Ramos (cell line): ENCODE data around the gene RNF212B.

Experiments used
- in situ Hi-C: fragments of 300-500 bp; cut with MboI; formaldehyde crosslinking; loops from one replicate; pipeline ENCODE4 v1.14.3; 2022; ENCODE audit warnings: low sequenced_read_pairs; ENCODE audit not compliant: unreplicated experiment

RNF212B gene

DNA sequence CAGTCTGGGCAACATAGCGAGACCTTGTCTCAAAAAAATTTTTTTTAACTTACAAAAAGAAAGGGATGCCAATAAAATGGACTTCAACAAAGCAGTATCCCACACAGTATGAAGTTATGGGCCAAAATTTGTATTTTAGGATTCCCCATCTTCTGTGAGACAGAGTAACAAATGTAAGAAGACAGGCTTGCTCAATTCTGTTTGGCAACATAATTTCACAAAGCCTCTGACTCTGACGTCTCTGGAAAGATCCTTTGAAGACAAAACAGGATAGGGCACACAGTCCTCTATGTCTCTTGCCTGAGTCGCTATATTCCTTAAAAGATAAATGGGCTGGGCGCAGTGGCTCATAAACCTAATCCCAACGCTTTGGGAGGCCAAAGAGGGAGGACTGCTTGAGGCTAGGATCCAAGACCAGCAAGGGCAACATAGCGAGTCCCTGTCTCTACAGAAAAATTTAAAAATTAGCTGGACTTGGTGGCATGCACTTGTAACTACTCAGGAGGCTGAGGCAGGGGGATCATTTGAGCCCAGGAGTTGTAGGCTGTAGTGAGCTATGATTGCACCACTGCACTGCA is 49.3 kb downstream of the RNF212B start:
- in situ Hi-C loops, result no loop called here

DNA sequence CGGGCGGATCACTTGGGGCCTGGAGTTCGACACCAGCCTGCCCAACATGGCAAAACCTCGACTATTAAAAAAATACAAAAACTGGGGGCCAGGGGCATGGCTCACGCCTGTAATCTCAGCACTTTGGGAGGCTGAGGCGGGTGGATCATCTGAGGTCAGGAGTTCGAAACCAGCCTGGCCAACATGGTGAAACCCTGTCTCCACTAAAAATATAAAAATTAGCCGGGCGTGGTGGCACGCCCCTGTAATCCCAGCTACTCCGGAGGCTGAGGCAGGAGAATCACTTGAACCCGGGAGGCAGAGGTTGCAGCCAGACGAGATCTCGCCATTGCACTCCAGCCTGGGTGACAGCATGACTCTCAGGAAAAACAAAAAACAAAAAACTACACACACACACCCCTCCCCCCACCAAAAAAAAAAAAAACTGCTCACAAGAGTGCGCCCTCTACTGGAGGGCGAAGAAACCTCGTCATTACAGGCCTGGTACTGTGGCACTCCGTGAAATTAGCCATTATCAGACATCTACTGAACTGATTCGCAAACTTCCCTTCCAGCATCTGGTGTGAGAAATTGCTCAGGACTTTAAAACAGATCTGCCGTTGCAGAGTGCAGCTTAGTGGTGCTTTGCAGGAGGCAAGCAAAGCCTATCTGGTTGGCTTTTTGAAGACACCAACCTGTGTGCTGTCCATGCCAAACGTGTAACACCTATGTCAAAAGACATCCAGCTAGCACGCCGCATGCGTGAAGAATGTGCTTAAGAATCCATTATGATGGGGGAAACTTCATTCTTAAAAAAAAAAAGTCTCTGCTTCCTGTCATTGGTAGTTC is 57.2 kb downstream of the RNF212B start:
- in situ Hi-C loops, result no loop called here

DNA sequence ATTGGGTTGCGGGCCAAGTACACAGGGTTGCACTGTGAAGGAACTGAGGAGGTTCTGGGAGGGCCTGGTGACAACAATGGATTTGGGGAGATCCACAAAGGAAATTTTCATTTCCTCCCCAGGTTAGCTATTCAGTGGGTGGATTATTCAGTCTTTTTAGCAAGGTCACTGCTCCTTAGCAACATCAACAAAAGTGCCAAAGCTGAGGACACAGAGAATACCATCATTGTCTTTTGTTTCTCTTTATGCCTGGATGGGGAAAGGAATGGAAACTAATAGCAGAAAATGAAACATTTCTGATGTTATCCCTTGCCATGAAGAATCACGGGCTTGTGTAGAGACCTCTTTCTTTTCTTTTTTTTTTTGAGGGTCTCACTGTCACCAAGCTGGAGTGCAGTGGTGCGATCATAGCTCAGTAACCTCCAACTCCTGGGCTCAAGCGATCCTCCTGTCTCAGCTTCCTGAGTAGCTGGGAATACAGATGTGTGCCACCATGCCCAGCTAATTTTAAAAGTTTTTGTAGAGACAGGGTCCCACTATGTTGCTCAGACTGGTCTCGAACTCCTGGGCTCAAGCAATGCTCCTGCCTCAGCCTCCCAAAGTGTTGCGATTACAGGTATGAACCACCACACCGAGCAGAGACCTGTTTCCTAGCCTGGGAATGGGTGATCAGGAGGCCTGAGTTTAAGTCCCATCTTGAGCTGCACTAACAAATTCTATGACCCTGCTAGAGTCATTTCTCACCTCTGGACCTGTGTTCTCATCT is 58.5 kb downstream of the RNF212B start:
- in situ Hi-C loops, result no loop called here

DNA sequence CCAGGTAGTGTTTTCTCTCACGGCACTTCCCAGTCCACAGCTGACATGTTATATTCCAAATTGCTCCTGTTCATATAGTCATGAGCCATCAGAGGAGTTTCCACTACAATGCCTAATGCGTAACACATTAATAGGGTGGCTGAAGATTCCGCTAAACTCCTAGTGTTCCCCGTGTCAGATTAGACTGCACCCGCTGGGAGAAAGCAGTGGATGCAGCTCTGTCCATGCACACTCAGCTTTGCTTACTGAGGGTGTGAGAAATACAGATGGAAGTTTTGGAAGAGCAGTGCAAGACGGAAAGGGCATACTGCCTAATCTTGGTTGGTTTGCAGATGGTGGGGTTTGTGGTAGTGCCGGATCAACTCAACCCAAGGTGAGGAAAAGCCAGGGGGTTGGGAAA is 59.4 kb downstream of the RNF212B start:
- in situ Hi-C loops, result no loop called here

DNA sequence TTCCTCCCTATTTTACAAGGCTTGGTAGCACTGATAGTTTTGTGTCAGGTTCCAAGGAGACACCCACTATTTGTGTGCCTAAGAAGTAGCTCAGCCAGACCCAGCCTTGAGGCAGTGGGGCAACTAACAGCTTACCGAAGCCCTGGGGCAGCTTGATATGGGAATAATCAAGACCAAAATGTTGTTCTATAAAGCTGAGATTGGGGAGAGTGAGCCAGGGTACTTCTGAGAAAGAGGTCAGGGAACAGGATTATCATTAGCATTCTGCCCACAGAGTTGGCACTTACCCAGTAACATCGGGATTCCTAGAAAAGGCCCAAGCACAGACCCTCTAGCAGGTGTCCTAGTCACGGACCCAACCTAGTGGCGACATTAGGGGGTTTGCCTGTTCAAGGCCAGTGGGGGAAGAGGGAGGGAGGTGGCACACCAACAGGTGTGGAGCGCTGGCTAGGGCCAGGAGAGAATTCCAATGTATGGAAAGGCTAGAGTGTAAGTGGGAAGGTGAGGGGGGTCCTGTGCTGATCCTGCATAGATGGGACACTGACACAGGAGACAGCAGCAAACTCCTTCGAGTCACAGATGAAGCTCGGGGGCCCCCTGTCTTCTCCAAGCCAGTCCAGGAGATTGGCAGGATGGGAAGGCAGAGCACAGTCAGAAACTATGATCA is 60.0 kb downstream of the RNF212B start:
- in situ Hi-C loops, result no loop called here

DNA sequence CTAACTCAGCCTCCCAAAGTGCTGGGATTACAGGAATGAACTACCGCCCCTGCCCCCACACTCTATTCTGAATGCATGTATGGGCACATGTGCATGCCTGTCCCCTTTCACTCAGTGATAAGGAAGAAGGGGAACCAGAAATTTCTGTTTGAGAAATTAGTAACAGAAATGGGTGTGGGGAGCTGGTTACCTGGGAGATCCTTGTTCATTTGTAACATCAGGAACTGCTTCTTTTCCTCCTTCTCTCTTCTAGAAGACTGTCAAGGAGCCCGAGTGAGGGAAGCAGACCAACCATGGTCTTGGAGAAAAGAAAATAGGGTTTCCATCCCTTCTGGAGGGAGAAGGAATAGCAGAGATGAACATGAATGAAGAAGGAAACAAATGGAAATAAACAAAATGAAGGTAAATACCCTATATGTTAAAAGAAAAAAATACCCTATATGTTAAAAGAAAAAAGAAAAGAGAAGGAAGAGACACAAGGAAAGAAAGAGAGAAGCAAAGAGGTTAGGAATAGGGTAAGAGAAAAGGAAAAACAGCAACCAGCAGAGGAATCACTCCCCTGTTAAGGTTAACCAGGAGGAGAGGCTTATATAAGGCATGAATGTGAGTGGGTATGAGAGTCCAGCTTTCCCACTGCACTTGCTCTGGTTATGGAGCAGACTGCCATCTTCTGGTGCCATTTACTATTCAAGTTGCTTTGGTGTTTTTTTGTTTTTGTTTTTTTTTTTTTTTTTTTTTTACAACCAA is 61.6 kb downstream of the RNF212B start:
- in situ Hi-C loops, result no loop called here

DNA sequence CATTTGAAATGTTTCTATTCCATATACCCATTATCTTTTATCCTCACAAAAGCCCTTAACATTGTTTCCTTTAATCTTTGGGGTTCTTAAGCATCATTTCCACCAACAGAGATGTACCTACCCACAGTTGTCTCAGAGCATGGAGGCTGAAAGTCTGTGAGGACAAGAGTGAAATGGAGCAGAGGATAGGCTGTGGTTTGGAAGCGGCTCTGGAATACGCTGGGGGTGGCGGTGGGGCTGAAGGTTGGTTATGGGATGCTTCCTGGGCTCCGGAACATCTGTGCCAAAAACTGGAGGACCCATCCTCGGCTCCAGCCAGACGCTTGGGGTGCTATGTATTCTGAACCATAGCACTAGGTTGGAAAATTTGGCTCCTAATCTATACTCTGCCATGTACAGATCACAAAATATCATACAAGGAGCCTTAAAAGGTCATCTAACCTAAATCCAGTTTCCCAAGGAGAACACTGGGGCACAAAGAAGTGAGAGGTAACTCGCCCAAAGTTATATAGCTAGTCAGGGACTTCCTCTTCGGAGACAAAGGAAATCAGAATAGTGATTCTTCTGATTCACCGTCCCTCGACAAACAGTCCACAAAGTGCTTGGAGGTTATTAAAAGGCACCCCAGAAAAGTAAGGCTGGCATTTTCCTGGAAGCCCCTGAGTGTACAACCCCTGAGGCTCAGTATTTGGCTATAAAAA is 62.4 kb downstream of the RNF212B start:
- in situ Hi-C loops, result loop anchor here (10.0 to 25.0 kb wide), 2 partner anchors 265 to 862 kb away; partner anchors contain the start of genes AP1G2, IRF9 and REC8

DNA sequence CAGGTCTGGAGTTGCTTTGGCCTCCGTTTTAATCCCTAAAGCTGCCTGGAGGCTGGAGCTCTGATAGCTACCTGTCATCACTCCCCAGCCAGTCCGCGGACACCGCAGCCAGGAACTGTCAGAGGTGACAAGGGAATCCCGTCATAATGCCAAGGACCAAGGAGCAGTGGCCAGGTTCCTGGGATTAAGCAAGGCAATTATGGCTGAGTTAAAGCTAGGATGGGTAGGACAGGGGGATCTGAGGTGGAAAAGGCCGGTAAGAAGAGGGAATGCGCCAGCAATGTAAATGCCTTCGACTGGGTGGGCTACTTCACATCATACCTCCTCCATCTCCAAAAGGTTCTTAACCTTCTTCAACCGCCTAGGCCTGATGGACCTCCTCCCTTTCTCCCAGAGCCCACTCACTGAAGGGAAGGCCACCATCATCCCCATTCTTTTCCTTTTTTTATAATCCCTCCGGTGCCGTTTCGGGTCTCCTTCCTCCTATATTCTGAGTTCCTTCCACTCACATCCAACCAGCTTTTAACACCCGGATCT is 63.0 kb downstream of the RNF212B start:
- in situ Hi-C loops, result loop anchor here (10.0 to 25.0 kb wide), 2 partner anchors 264 to 862 kb away; partner anchors contain the start of genes AP1G2, IRF9 and REC8

DNA sequence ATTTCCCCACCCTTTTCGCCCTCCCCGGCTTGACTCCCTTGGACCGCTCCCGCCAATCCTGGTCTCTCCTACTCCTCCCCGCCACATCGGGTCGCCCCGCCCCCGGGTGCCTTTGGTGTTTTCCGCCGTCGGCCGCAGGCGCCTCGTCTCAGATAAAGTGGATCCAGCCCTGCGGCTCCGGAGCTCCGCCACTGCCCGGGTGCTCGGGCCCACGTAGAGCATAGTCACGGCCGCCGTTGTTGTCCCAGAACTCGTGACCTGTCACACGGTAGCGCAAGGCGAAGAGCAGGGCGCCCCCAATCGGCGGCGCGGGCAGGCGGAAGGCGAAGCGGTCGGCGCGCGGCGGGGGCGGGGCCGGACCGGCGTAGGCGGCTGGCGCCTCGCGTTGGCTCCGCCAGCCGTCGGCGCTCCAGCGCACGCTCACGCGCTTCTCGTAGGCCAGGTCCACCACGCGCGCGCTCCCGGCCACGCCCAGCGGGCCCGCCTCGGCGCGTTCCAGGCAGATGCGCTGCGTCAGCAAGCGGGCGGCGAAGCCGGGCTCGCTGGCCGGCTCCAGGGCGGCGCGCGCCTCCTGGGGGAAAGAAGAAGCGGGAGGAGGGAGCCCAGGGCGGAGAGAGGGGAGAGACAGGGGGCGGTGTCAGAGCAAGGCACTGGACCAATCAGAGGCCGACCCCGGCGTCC is 63.7 kb downstream of the RNF212B start:
- in situ Hi-C loops, result loop anchor here (10.0 to 25.0 kb wide), 2 partner anchors 263 to 861 kb away; partner anchors contain the start of genes AP1G2, IRF9 and REC8

DNA sequence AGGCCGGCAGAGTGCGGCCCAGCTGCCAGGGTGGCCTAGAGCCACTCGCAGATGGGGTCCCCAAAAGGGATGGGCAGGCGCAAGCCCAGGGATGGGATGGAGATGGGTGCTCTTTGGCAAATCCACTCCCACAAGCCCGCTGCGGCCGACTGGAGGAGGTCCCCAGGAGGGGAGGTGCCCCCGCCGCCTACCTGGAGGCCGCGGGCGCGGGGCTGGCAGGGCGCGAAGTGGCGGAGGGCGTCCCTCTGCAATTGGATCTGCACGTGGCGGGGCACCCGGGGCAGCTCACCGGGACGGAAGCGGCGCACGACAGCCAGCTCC is 64.2 kb downstream of the RNF212B start:
- in situ Hi-C loops, result loop anchor here (10.0 to 25.0 kb wide), 2 partner anchors 263 to 860 kb away; partner anchors contain the start of genes AP1G2, IRF9 and REC8

DNA sequence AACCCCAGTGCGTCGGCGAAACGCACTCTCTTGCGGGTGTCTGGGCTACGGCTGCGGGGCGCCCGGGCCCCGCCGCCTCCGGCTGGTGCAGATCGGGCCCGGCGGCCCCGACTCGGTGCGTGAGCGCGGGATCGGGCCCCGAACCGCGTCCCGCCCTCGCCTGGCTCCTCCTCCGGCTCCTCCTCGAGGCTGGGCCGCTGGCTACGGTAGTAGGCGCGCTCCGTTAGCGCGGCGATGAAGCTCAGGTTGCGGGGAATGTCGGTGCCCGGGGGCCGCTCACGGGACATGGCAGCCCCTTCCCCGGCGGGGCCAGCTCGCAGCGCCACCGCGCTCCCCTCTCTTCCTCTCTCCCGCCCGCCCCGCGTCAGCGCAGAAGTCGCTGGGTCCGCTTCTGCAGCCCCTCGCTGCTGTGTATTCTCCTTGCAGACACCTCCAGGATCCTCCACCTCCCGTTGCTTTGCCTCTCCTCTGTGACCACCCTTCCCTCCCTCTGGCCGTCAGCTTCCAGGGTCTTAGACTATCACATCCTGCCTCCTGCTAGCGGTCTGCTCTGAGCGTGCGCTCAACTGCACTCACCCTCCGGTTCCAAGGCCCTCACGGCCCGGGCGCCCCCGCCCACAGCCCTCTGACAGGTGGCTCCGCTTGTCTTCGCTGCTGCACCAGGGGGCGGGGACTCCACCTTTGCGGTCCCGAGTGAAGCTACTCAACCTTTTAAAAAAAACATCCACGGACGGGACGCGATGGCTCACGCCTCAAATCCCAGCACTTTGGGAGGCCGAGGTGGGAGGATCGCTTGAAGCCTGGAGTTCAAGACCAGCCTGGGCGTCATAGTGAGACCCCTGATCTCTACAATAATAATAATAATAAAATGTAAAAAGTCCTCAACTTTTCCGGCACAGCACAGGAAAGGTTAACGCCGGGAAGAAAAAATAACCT is 64.8 kb downstream of the RNF212B start, which contains the start of gene PPP1R3E:
PPP1R3E (minus strand) TSS at position 570 of the 936 bp plus-strand sequence; CDS start at position 287, 283 bp downstream.
- in situ Hi-C loops, result loop anchor here (10.0 to 25.0 kb wide), 2 partner anchors 262 to 860 kb away; partner anchors contain the start of genes AP1G2, IRF9 and REC8

DNA sequence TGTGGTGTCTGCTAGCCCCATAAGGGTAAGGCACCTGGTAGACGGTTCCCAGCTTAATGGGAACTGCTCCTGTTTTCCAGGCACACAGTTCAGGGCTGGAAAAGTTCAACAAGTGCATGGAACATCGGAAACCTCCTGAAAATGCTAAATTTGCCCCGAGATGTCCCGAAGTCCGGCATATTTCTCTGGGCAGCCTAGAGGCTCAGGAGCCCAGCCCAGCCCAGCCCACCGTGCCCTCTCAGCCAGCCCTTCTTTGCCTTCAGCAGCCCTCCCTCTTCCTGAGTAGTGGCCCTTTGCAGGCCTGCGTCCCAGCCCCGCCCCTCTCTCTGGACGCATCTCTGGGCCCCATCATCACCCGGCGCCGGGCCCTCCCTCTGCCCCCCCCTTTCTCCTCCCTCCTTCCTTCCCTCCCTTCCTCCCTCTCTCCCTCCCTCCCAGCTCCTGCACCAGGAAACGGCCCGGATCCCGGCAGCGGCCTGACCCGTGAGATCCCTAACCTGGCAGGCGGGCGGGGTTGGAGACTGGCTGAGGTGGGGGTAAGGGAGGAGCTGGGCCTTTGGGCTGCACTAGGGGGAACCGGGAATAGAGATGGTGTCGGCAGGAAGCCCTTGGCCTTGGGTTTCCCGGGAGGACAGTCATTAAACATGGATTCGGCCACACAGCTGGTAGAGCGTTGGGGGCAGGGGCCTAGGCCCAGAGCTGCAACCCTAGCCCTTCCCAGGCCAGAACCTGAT is 68.8 kb downstream of the RNF212B start, which contains the start of gene BCL2L2:
BCL2L2 (plus strand) TSS at position 422 of the 734 bp plus-strand sequence. CDS start 935 bp downstream, outside the sequence.
- in situ Hi-C loops, result loop anchor here (10.0 to 25.0 kb wide), 2 partner anchors 258 to 856 kb away; partner anchors contain the start of genes AP1G2, IRF9 and REC8

DNA sequence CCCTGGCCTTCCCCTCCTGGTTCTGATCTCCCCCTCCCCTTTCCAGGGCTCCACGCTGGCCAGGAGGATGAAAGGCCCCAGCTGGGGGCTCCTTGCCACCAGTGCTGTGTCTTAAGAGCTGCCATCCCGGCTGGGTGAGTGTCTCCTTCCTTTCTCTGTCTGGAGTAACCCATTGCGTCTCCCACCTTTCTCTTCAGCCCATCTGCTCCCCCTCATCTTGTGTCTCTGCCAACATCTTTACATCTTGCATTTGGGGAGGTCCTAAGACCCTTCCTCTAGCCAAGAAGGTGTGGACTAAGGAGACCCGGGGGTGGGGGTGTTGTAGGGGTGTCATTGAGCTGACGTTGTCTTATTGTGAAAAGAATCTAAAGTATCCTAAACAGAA is 69.4 kb downstream of the RNF212B start:
- in situ Hi-C loops, result loop anchor here (10.0 to 25.0 kb wide), 2 partner anchors 258 to 855 kb away; partner anchors contain the start of genes AP1G2, IRF9 and REC8

DNA sequence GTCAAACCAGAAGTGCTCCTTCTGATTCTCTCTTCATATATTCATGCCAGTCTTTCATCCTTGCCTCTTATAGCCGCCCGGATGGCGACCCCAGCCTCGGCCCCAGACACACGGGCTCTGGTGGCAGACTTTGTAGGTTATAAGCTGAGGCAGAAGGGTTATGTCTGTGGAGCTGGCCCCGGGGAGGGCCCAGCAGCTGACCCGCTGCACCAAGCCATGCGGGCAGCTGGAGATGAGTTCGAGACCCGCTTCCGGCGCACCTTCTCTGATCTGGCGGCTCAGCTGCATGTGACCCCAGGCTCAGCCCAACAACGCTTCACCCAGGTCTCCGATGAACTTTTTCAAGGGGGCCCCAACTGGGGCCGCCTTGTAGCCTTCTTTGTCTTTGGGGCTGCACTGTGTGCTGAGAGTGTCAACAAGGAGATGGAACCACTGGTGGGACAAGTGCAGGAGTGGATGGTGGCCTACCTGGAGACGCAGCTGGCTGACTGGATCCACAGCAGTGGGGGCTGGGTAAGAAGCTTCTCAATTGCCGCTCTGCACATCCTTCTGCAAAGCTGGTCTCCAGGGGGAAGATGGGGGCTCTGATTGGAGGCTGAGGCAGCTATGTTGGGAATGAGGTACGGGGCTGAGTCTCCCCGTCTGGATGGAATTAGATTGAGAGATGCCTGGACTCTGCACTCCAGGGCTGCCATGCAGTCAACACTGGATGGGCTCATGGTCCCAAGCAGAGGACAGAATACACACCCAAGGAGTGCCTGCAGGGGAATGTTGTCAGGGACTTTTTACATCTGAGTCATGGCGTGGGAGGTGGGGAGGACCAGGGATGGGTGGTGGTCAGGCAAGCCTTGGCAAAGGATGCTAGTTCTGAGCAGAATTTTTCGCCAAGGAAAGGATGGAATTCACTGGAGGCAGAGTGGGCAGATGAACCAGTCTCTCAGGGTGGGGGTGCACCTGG is 70.2 kb downstream of the RNF212B start:
- in situ Hi-C loops, result loop anchor here (10.0 to 25.0 kb wide), 2 partner anchors 257 to 854 kb away; partner anchors contain the start of genes AP1G2, IRF9 and REC8
